Testis (tissue), 2 donors: ENCODE measurements around the gene CHD5.

Source experiments
- CTCF ChIP-seq, 3 experiments: fragments of 450-650 bp in 2 of 3; fragments of 200-600 bp in 1 of 3; sonication (generic) in 1 of 3; IDR thresholded peaks; one replicate each; pipeline ENCODE4 v1.5.1; 2016 to 2019; ENCODE audit warnings: antibody characterized with exemption in 3 of 3, mild to moderate bottlenecking in 2 of 3, moderate library complexity in 1 of 3
- POLR2A ChIP-seq: fragments of 450-650 bp; IDR thresholded peaks from one replicate; pipeline ENCODE4 v1.6.1; 2017; ENCODE audit warnings: antibody characterized with exemption, mild to moderate bottlenecking, moderate library complexity

- TF ChIP-seq POLR2A (no peak), CTCF (IDR thresholded peaks at IDR 0.05) (no peak)
Observed at GRCh38 chr1:6220236-6220635, 40.1 kb upstream of the CHD5 start.
